MM.1S (cell line): ENCODE results near the gene ARID3C.

Source experiments
- CTCF ChIP-seq: fragments of 300-600 bp; sonication (generic); IDR thresholded peaks from 2 replicates; pipeline ENCODE4 v1.5.1; 2016; ENCODE audit warnings: antibody characterized with exemption, low read length, mixed read lengths
- EZH2 ChIP-seq: fragments of 300-600 bp; sonication (generic); optimal IDR thresholded peaks from 2 replicates; pipeline ENCODE3; 2017; ENCODE audit warnings: low read depth, mild to moderate bottlenecking, antibody characterized with exemption, low read length, mixed read lengths
- EZH2phosphoT487 ChIP-seq: fragments of 300-600 bp; sonication (generic); IDR thresholded peaks from 2 replicates; pipeline ENCODE4 v1.6.1; 2018; ENCODE audit warnings: antibody characterized with exemption, low read length

GRCh38 chr9:34624475-34625185, 4.2 kb downstream of the ARID3C start:
- TF ChIP-seq EZH2phosphoT487 (no peak), CTCF (no peak), EZH2 (no peak)
